Effector CD8-positive, alpha-beta T cell (primary cell): ENCODE results near the gene RIMKLB.
"Not testable (repeated sequence)": the region's sequence is repeated elsewhere in the genome, so short reads cannot be mapped to it uniquely, and the experiment has no call there.

ENCODE experiments used
- DNase-seq: peaks from one replicate; lab custom pipeline; 2025; lab: John Stamatoyannopoulos, UW

RIMKLB gene

GRCh38 chr12:8689681-8690080, 8.1 kb upstream of the RIMKLB start:
- no peak for DNase-seq

- DNase-seq, result no peak
Measured at GRCh38 chr12:8692573-8692972, 5.2 kb upstream of the RIMKLB start.

GRCh38 chr12:8695116-8695515, 2.7 kb upstream of the RIMKLB start:
- DNase-seq, result no peak

- no peak for DNase-seq
Measured at GRCh38 chr12:8696442-8697090, 1.2 kb upstream of the RIMKLB start.

- no peak for DNase-seq
Measured at GRCh38 chr12:8697120-8697475, 693 bp upstream of the RIMKLB start.

- peak; percentile 32 for DNase-seq
Measured at GRCh38 chr12:8698132-8698851, 501 bp downstream of the RIMKLB start.

- no peak for DNase-seq
Measured at GRCh38 chr12:8698879-8699278, 1.1 kb downstream of the RIMKLB start.

- DNase-seq, result no peak
Measured at GRCh38 chr12:8699714-8700113, 1.9 kb downstream of the RIMKLB start.

- no peak for DNase-seq
Measured at GRCh38 chr12:8701046-8701660, 3.4 kb downstream of the RIMKLB start.

- DNase-seq, result no peak
Measured at GRCh38 chr12:8702159-8702558, 4.4 kb downstream of the RIMKLB start.

- DNase-seq, result no peak
Measured at GRCh38 chr12:8709124-8709830, 11.5 kb downstream of the RIMKLB start.

GRCh38 chr12:8712572-8712971, 14.8 kb downstream of the RIMKLB start:
- DNase-seq, result no peak

- no peak for DNase-seq
Measured at GRCh38 chr12:8722286-8722800, 24.6 kb downstream of the RIMKLB start.

GRCh38 chr12:8734873-8735381, 37.1 kb downstream of the RIMKLB start:
- no peak for DNase-seq

- no peak for DNase-seq
Measured at GRCh38 chr12:8742501-8742900, 44.7 kb downstream of the RIMKLB start.

GRCh38 chr12:8743121-8743520, 45.3 kb downstream of the RIMKLB start:
- not testable (repeated sequence) for DNase-seq

- DNase-seq, result not testable (repeated sequence)
Measured at GRCh38 chr12:8745631-8746030, 47.8 kb downstream of the RIMKLB start.

- no peak for DNase-seq
Measured at GRCh38 chr12:8746046-8746445, 48.3 kb downstream of the RIMKLB start.

- not testable (repeated sequence) for DNase-seq
Measured at GRCh38 chr12:8760076-8760475, 62.3 kb downstream of the RIMKLB start.

- DNase-seq, result not testable (repeated sequence)
Measured at GRCh38 chr12:8762701-8763100, 64.9 kb downstream of the RIMKLB start.

- DNase-seq, result not testable (repeated sequence)
Measured at GRCh38 chr12:8766121-8766520, 68.3 kb downstream of the RIMKLB start.

GRCh38 chr12:8770499-8770898, 72.7 kb downstream of the RIMKLB start:
- DNase-seq, result no peak
